Endothelial cell of umbilical vein (primary cell): ENCODE results near the gene CACNB4.

Experiments used
- EZH2 ChIP-seq: IDR thresholded peaks from 2 replicates; pipeline ENCODE4 v1.6.1; 2012; ENCODE audit warnings: borderline replicate concordance, low read depth, mild to moderate bottlenecking, moderate library complexity, low read length, inconsistent platforms; ENCODE audit not compliant: severe bottlenecking
- FOS ChIP-seq: IDR thresholded peaks from 2 replicates; pipeline ENCODE4 v1.6.1; 2011; ENCODE audit warnings: mild to moderate bottlenecking, low read length, moderate library complexity, borderline replicate concordance; ENCODE audit not compliant: insufficient read depth
- GATA2 ChIP-seq: IDR thresholded peaks from 2 replicates; pipeline ENCODE4 v1.7.0; 2011; ENCODE audit warnings: low read depth, mild to moderate bottlenecking, moderate library complexity, mixed read lengths, low read length; ENCODE audit not compliant: insufficient read length, insufficient read depth
- JUN ChIP-seq: IDR thresholded peaks from 2 replicates; pipeline ENCODE4 v1.6.1; 2011; ENCODE audit warnings: borderline replicate concordance, low read depth; ENCODE audit not compliant: insufficient read length, insufficient read depth
- MYC ChIP-seq: IDR thresholded peaks from one replicate; pipeline ENCODE4 v1.6.1; 2011; ENCODE audit warnings: mild to moderate bottlenecking, low read depth, low read length
- POLR2A ChIP-seq: IDR thresholded peaks from 2 replicates; pipeline ENCODE4 v1.6.1; 2012; ENCODE audit warnings: low read depth, mild to moderate bottlenecking, control low read depth, low read length
- POLR2AphosphoS5 ChIP-seq: IDR thresholded peaks from 2 replicates; pipeline ENCODE4 v1.6.1; 2012; ENCODE audit warnings: low read depth, mild to moderate bottlenecking, control low read depth, low read length, moderate library complexity; ENCODE audit not compliant: insufficient read depth
- TF ChIP-seq, protein P1 (sequence below), 2 donors: IDR thresholded peaks; 1 replicate in 1 of 2; 2 replicates in 1 of 2; pipeline ENCODE4 v1.5.1; 2011; ENCODE audit warnings: low read length in 2 of 2, mild to moderate bottlenecking in 2 of 2, moderate library complexity in 2 of 2, control low read depth in 1 of 2, inconsistent platforms in 1 of 2, low read depth in 1 of 2; ENCODE audit not compliant: insufficient read depth in 1 of 2; ENCODE audit errors: extremely low read depth in 1 of 2
- TF ChIP-seq, protein P2 (sequence below): IDR thresholded peaks from 2 replicates; pipeline ENCODE4 v1.6.1; 2011; ENCODE audit not compliant: insufficient read depth, insufficient read length

DNA sequence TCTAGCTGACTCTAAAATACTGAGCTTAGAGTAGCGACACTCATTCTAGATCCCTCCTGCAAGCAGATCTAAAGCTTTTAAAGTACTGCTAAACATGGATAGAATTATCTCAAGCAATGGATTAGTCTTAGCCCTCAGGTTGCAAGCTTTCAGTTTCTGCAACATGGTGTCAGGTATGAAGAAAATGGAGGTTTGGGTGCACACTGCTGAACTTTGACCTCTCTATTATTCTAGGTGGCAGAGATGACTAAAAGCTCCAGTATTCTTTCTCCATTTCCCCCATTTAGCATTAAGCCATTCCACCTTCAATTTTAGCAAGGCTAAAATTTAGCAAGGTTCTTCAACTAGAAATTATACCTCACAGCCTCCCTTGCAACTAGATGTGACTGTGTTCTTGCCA, 117.0 kb downstream of the CACNB4 start:
- TF ChIP-seq, protein P1, sequence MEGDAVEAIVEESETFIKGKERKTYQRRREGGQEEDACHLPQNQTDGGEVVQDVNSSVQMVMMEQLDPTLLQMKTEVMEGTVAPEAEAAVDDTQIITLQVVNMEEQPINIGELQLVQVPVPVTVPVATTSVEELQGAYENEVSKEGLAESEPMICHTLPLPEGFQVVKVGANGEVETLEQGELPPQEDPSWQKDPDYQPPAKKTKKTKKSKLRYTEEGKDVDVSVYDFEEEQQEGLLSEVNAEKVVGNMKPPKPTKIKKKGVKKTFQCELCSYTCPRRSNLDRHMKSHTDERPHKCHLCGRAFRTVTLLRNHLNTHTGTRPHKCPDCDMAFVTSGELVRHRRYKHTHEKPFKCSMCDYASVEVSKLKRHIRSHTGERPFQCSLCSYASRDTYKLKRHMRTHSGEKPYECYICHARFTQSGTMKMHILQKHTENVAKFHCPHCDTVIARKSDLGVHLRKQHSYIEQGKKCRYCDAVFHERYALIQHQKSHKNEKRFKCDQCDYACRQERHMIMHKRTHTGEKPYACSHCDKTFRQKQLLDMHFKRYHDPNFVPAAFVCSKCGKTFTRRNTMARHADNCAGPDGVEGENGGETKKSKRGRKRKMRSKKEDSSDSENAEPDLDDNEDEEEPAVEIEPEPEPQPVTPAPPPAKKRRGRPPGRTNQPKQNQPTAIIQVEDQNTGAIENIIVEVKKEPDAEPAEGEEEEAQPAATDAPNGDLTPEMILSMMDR (IDR thresholded peaks at IDR 0.05; ENCODE audit: extremely low read depth in 1 of 2, insufficient read depth in 1 of 2, low read depth in 1 of 2, low read length in 2 of 2): no peak
- TF ChIP-seq POLR2AphosphoS5 (no peak), EZH2 (no peak), FOS (no peak), POLR2A (no peak), MYC (no peak), GATA2 (no peak), JUN (no peak)
- TF ChIP-seq, protein P2, sequence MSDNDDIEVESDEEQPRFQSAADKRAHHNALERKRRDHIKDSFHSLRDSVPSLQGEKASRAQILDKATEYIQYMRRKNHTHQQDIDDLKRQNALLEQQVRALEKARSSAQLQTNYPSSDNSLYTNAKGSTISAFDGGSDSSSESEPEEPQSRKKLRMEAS: no peak
